HG03342 (cell line): ENCODE data around the gene LHFPL4.

Experiments used
- ATAC-seq: cut with Tn5 transposase; IDR thresholded peaks from one replicate; pipeline ENCODE4 v1.9.1; 2021; ENCODE audit warnings: mild to moderate bottlenecking, moderate library complexity; ENCODE audit not compliant: unreplicated experiment

LHFPL4 gene

GRCh38 chr3:9476935-9477334, 76.7 kb downstream of the LHFPL4 start:
- ATAC-seq = no peak

GRCh38 chr3:9474482-9474881, 79.1 kb downstream of the LHFPL4 start:
- ATAC-seq = no peak

GRCh38 chr3:9473496-9474065, 80.0 kb downstream of the LHFPL4 start:
- no peak for ATAC-seq

- no peak for ATAC-seq
These were observed 83.6 kb downstream of the LHFPL4 start for GRCh38 chr3:9469986-9470385.

- ATAC-seq = no peak
These were observed 85.2 kb downstream of the LHFPL4 start for GRCh38 chr3:9468460-9468859.

- ATAC-seq = no peak
These were observed 86.2 kb downstream of the LHFPL4 start for GRCh38 chr3:9467451-9467850.

- ATAC-seq = no peak
These were observed 98.0 kb downstream of the LHFPL4 start for GRCh38 chr3:9455596-9456131.

- ATAC-seq = no peak
These were observed 101.2 kb downstream of the LHFPL4 start for GRCh38 chr3:9452417-9452816.

- no peak for ATAC-seq
These were observed 102.6 kb downstream of the LHFPL4 start for GRCh38 chr3:9450991-9451390.

GRCh38 chr3:9450126-9450525, 103.5 kb downstream of the LHFPL4 start:
- ATAC-seq = no peak

GRCh38 chr3:9448643-9449042, 105.0 kb downstream of the LHFPL4 start:
- no peak for ATAC-seq
